HepG2 (cell line): ENCODE results near the gene SQSTM1. TPM values are rescaled to one million over a fixed set of nuclear protein-coding genes. Genes with fewer than 3 reads are reported as not detected.

Experiments used
- KDM5B ChIP-seq: sonication (generic); formaldehyde crosslinking; IDR thresholded peaks from 2 replicates; pipeline ENCODE4 v1.4.0; 2020; ENCODE audit warnings: missing genetic modification reagents, mild to moderate bottlenecking, borderline replicate concordance
- KLF6 ChIP-seq: IDR thresholded peaks from 2 replicates; pipeline ENCODE4 v1.8.0; 2016; ENCODE audit warnings: missing biosample characterization, missing genetic modification reagents
- MIER3 ChIP-seq: IDR thresholded peaks from 2 replicates; pipeline ENCODE4 v1.6.1; 2016; ENCODE audit warnings: missing compliant biosample characterization, borderline replicate concordance
- MXI1 ChIP-seq: IDR thresholded peaks from 3 replicates; pipeline ENCODE4 v1.6.1; 2012; ENCODE audit warnings: low read depth, low read length, inconsistent platforms, borderline replicate concordance
- MYC ChIP-seq: sonication (generic); formaldehyde crosslinking; IDR thresholded peaks from 2 replicates; pipeline ENCODE4 v1.9.0; 2021; ENCODE audit warnings: missing genetic modification reagents, borderline replicate concordance
- NFE2L1 ChIP-seq: sonication (generic); formaldehyde crosslinking; IDR thresholded peaks from 2 replicates; pipeline ENCODE4 v1.4.0; 2020; ENCODE audit warnings: missing genetic modification reagents, mild to moderate bottlenecking, borderline replicate concordance
- SPEN ChIP-seq: sonication (generic); formaldehyde crosslinking; IDR thresholded peaks from 2 replicates; pipeline ENCODE4 v1.5.1; 2020; ENCODE audit warnings: low read depth, mild to moderate bottlenecking, missing genetic modification reagents
- THAP9 ChIP-seq: sonication (generic); formaldehyde crosslinking; IDR thresholded peaks from 2 replicates; pipeline ENCODE4; 2020; ENCODE audit warnings: missing genetic modification reagents, mild to moderate bottlenecking, borderline replicate concordance
- TP53 ChIP-seq: sonication (generic); formaldehyde crosslinking; conservative IDR thresholded peaks from 2 replicates; pipeline ENCODE4 v1.4.0; 2020; ENCODE audit warnings: missing genetic modification reagents
- ZBTB1 ChIP-seq: sonication (generic); formaldehyde crosslinking; IDR thresholded peaks from 2 replicates; pipeline ENCODE4 v1.4.0; 2020; ENCODE audit warnings: missing genetic modification reagents, borderline replicate concordance
- ZBTB7A ChIP-seq: sonication (generic); formaldehyde crosslinking; IDR thresholded peaks from 2 replicates; pipeline ENCODE4 v1.8.0; 2022; ENCODE audit warnings: mild to moderate bottlenecking, missing genetic modification reagents
- ZMAT3 ChIP-seq: sonication (generic); formaldehyde crosslinking; conservative IDR thresholded peaks from 2 replicates; pipeline ENCODE4 v1.7.0; 2021; ENCODE audit warnings: missing genetic modification reagents
- ZMYM2 ChIP-seq: sonication (generic); formaldehyde crosslinking; IDR thresholded peaks from 2 replicates; pipeline ENCODE4 v1.8.0; 2022; ENCODE audit warnings: mild to moderate bottlenecking, missing genetic modification reagents
- ZNF142 ChIP-seq: sonication (generic); formaldehyde crosslinking; IDR thresholded peaks from 2 replicates; pipeline ENCODE4 v1.4.0; 2020; ENCODE audit warnings: missing genetic modification reagents
- ZNF326 ChIP-seq: sonication (generic); formaldehyde crosslinking; IDR thresholded peaks from 2 replicates; pipeline ENCODE4 v1.4.0; 2020; ENCODE audit warnings: missing genetic modification reagents, borderline replicate concordance
- ZNF441 ChIP-seq: sonication (generic); formaldehyde crosslinking; IDR thresholded peaks from 2 replicates; pipeline ENCODE4 v1.7.0; 2021; ENCODE audit warnings: missing genetic modification reagents, borderline replicate concordance
- ZNF709 ChIP-seq: sonication (generic); formaldehyde crosslinking; IDR thresholded peaks from 2 replicates; pipeline ENCODE4 v1.5.0; 2020; ENCODE audit warnings: mild to moderate bottlenecking, missing genetic modification reagents
- ZNF746 ChIP-seq: sonication (generic); formaldehyde crosslinking; IDR thresholded peaks from 2 replicates; pipeline ENCODE4 v1.8.0; 2022; ENCODE audit warnings: mild to moderate bottlenecking, missing genetic modification reagents
- ZNF878 ChIP-seq: sonication (generic); formaldehyde crosslinking; IDR thresholded peaks from 2 replicates; pipeline ENCODE4 v1.8.1; 2023; ENCODE audit warnings: mild to moderate bottlenecking, missing genetic modification reagents, moderate library complexity
- polyA plus RNA-seq, 8 experiments: library from polyadenylated mRNA; depleted of rRNA in 3 of 8; stranded (reverse) in 7 of 8; unstranded in 1 of 8; fragments of >200 nt; fragmentation: Illumina TruSeq in 4 of 8; extraction: Trizol in 4 of 8; gene quantifications; 2 replicates each; pipeline versions ENCODE4 v1.2.1 to v1.2.3, GENCODE V29; 2011 to 2016; ENCODE audit warnings: low read depth in 4 of 8, missing spikeins in 1 of 8, mixed read lengths in 1 of 8; ENCODE audit not compliant: insufficient read depth in 1 of 8
- total RNA-seq, 5 experiments: library from RNA; depleted of rRNA; stranded (reverse); fragments of >200 nt; fragmentation: Illumina TruSeq; extraction: Trizol; gene quantifications; 2 replicates each; pipeline ENCODE4 v1.2.3, GENCODE V29; 2016; ENCODE audit warnings: low read depth in 1 of 5

Gene SQSTM1
- total and polyA plus RNA-seq, 2 of the 13 experiments (the other 11 are each of a cell fraction or from before 2014, with no cell fraction given) = 90.9 to 160 TPM

GRCh38 chr5:179795863-179796833, 24.6 kb upstream of the SQSTM1 start (continued):
- TF ChIP-seq KLF6 (no peak), ZMYM2 (CRISPR knock-in tag) (peak; percentile 38; the same call in 1 of the 2 replicates), ZNF709 (peak; percentile 72), MXI1 (peak; percentile 43; the same call in 2 of the 3 replicates), ZNF142 (peak; percentile 55), ZNF878 (CRISPR knock-in tag) (no peak), THAP9 (CRISPR knock-in tag) (no peak), ZMAT3 (CRISPR knock-in tag) (0 out of 2 replicates have a peak, but pooled peaks have one; percentile 73), ZNF326 (CRISPR knock-in tag) (no peak), ZBTB7A (CRISPR knock-in tag) (no peak; the same call in 1 of the 2 replicates), NFE2L1 (0 out of 2 replicates have a peak, but pooled peaks have one; percentile 22), MYC (CRISPR knock-in tag) (peak; percentile 40; the same call in 1 of the 2 replicates), ZBTB1 (CRISPR knock-in tag) (no peak), MIER3 (CRISPR knock-in tag) (no peak), ZNF746 (no peak; the same call in 1 of the 2 replicates), ZNF441 (CRISPR knock-in tag) (no peak), TP53 (CRISPR knock-in tag) (0 out of 2 replicates have a peak, but pooled peaks have one; percentile 62), SPEN (CRISPR knock-in tag) (peak; percentile 74), KDM5B (CRISPR knock-in tag) (peak; percentile 10; the same call in 1 of the 2 replicates)
